Subcutaneous adipose tissue (tissue), 4 donors: ENCODE measurements around the gene TCEA3. TPM values are rescaled to one million over a fixed set of nuclear protein-coding genes. Genes with fewer than 3 reads are reported as not detected.

Experiments used
- total RNA-seq, 4 donors: library from RNA; depleted of rRNA; stranded (reverse); fragments of >200 nt; gene quantifications; one replicate each; pipeline ENCODE4 v1.1.0, GENCODE V29; 2016
- TF ChIP-seq, protein P1 (sequence below): fragments of 450-650 bp; IDR thresholded peaks from one replicate; pipeline ENCODE4 v1.5.1; 2016; ENCODE audit warnings: low read depth, mild to moderate bottlenecking, control low read depth, antibody characterized with exemption, moderate library complexity

The TCEA3 gene
- total RNA-seq: 10 to 100 TPM in 1 of 4 donors, 1 to 10 TPM in 3; 5.4 to 10.8 (median 7.9) TPM

DNA sequence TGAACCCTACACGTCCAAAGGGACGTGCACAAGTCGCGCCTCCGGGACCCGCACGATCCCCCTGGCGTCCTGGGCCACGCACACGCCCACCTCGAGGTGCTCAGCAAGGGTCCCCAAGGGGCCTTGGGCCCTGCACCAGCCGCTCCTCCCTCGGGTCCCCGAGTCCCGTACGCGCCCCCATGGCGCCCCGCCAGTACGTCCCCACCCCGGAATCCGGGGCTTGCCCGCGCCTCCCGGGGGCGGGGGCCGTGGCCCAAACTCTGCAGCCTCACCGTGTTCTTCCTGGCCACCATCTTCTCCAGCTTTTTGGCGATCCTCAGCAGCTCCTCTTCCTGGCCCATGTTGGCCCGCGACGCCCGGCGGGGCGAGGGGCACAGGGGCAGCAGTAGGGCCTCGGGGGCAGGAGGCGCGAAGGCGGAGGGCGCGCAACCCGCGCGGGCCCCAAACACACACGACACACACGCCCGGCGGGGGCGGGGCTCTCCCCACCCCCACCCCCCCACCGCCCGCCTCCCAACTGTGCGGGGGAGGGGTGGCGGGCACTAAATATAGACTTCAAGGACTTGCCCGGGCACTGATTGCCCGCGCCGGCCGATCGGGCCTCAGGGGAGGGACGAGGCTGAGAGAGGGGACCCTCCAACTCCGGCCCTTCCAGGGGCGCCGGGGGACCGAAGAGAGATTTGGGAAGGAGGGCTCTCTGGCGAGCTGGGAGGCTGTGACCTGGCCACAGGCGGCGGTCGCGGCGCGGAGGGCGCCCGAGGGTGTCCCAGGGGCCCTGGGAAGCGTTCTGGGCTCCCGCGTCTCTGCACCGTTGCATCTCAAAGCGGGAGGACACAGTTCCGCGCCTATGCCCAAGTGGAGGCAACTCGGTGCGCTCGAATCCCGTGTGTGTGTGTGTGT lies at the start of gene TCEA3:
TSS of gene TCEA3 (minus strand) at position 456 of the 900 bp plus-strand sequence. CDS start at position 341, 115 bp downstream.
- TF ChIP-seq, protein P1, sequence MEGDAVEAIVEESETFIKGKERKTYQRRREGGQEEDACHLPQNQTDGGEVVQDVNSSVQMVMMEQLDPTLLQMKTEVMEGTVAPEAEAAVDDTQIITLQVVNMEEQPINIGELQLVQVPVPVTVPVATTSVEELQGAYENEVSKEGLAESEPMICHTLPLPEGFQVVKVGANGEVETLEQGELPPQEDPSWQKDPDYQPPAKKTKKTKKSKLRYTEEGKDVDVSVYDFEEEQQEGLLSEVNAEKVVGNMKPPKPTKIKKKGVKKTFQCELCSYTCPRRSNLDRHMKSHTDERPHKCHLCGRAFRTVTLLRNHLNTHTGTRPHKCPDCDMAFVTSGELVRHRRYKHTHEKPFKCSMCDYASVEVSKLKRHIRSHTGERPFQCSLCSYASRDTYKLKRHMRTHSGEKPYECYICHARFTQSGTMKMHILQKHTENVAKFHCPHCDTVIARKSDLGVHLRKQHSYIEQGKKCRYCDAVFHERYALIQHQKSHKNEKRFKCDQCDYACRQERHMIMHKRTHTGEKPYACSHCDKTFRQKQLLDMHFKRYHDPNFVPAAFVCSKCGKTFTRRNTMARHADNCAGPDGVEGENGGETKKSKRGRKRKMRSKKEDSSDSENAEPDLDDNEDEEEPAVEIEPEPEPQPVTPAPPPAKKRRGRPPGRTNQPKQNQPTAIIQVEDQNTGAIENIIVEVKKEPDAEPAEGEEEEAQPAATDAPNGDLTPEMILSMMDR: no peak

DNA sequence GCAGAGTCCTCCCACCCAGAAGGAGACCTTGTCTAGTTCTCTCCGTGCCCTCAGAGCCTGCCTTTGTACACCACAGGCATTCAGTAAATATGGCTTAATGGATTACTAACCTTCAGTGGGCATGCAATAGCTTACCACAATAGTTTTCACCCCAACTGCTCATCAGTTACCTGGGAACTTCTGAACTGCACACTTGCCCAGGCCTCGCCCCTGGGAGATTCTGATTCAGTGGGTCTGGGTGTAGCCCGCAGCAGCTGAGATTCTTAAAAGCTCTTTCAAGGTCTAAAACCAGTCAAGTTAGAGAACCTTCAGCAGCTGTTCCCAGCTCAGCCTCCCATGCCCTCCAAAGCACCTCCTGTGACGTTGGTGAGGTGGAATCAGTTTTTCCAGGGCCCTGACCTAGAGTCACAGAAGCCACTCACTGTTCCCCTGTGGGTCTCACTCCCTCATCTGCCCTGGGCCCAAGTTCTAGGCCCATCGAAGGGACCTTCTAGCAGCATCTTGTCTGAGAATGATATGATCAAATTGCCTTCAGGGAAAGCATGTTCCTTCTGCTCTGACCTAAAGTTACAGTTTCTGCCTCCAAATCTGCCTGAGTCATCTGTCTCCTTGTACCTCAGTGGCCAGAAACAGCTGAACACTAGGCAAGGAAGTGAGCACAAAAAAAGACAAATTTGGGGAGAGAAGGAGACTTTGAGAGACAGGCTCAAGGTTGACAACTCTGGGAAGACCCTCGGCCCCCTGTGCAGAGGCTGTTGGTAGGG lies 48.7 kb upstream of the TCEA3 start:
- TF ChIP-seq, protein P1: no peak

DNA sequence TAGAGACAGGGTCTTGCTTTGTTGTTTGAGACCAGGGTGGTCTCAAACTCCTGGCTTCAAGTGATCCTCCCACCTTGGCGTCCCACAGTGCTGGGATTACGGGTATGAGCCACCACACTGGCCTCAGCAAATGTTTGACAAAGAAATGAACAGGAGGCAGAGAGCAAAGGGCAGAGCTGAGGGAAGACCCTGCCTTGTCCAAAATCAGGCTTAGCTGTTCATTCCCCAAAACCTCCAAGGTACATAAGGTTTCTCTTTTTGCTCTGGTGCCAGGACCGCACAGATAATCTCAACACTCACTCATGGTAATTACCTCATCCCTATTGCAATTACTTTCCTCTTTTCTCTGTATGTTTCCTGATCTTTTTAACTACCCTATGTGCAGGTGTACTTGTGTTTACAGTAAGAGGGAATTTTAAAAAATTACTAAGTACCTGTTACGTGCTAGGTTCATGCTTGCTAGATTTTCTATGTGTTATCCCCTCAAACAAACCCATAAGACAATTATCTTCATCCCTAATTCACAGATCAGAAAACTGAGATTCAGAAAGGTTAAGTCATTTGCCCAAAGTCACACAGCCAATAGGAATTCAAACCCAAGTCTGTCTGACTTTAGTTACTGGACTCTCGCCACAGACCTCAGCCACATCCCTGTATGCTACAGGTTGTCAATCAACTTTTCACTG lies 47.9 kb upstream of the TCEA3 start:
- TF ChIP-seq, protein P1: no peak

DNA sequence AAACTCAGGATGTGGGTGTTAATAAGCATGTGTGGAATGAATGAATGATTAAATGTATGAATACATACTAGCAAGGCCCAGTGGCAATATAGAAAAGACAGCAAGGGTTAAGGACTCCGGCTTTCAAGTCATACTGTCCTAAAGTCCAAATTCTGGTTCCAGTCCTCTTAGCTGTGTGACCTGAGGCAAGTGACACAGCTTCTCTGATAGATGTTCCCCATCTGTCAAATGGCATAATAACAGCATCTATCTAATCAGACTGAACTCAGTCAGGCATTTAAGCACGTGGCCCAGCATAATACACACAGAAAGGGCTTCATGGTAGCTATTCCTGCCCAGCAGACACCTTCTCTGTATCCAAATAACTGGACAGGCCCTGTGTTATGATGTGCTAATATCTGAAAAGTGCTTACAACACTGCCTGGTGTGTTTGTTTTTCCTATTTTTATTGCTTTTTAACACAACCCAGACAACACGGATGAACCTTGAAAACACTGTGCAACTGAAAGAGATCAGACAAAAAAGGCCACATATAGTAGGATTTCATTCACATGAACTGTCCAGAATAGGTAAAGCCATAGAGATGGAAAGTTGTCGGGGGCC lies 47.0 kb upstream of the TCEA3 start:
- TF ChIP-seq, protein P1: no peak

DNA sequence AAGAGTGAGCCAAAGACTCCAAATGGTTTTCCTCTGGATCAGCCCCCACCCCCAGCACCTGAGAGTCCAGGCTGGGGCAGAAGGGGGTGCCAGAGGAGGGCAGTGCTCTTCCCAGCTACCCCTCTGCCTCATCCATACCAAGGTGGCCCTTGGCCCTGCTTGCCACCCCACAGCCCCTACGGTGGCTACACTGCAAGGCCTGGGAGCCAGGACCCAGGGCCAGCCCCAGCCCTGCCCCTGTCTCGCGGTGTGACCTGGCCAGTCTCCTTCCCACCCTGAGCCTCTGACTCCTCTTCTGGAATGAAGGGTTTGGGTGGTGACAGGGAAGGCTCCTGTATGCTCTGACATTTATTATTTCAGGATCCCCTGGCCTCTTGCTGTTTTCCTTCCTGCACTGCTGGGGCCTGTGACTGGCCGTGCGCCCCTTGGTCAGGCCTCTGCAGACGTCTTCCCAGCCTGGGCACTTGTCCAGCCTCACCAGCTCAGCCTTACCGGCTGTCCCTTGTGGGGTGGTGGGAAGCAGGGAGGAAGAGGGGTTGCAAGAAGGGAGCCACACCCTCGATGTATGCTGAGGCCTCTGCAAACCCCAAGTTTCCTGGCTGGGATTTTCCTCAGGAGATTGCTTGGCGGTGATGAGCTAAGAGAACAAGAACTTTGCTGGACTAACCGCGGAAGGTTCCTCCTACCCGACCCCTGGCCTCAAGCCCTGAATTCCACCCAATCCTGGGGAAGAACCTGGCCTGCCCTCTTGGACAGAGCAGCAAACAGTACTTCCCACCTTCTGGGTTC lies 45.9 kb upstream of the TCEA3 start:
- TF ChIP-seq, protein P1: no peak

DNA sequence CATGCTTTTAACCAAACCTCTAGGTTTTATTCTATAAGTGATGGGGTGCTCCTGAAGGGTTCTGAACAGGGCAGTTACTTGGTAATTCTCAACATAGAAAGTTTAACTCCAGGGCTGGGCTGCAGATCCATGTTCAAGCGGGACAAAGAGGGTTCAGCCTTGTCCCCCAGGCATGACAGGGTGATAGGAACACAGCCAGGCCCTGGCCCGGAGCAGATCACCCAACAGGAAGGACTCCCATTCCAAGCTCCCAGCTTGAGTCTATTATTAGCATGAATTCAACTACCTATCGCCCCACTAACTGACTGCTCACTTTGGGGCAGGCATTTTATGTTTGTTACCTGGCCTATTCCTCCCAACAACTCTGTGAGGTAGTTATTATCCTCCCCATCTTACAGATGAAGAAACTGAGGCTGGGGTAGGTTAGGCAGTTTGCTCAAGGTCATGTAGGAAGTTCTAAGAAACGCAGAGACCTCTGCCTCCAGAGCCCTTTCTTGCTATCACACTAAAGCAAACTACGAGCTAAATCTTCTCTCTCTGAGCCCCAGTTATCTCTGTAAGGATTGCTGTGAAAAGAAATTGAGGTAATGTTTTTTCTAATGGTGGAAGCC lies 44.9 kb upstream of the TCEA3 start:
- TF ChIP-seq, protein P1: no peak
